ENCODE measurements around the gene PGK1. TPM values are rescaled to one million over a fixed set of nuclear protein-coding genes. Genes with fewer than 3 reads are reported as not detected.
A peak's percentile ranks its signal among the peaks of the same experiment; 100 is the strongest.

PGK1 gene
- total RNA-seq, 3 donors from 2014 or later (not counting 1 experiment from before 2014, with no cell fraction given): 200 to 205 (median 203) TPM

DNA sequence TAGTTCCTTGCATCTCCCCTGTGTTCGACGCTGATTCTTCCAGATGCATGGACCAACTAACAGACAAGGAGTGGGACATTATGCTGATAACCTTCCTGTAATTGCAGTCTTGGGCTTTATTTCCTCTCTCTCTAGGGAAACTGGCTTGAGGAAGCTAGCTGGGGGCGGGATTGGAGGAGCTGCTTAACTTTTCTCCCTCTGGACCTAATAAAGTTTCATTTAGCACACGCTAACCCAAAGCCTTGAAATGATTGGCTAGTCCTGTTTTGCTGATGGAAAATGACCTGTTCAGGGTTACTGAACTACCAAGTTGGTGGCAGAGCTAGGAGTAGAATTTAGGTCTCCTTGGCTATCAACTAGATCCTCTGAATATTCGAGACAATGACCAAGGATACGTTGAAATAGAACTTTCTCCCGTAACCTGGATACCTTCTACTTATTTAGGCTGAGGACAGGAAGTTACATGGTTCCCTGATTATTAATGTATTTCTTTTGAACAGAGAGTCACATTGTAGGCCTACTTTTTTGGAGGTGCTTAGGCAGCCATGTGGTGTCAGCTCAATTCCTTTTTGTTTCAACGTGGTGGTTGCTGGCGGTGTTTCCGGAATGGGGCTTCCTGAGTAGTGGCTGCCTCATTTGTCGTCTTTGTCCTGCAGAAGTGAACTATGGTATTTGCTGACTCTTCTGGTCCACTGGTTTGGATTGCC lies 2.0 kb downstream of the PGK1 start:
- H3K4me1 Mint-ChIP-seq: peaks cover 41 to 45% of the 10 kb centered on the region in 2 donors
- no peaks in the 10 kb centered on the region for H3K36me3 ChIP-seq (ENCODE audit: control insufficient read depth, insufficient read depth, low read length)
- H3K27me3 ChIP-seq (ENCODE audit: control insufficient read depth, insufficient read depth, low read length): no peaks in the 10 kb centered on the region
- H3K36me3 Mint-ChIP-seq: no peaks in the 10 kb centered on the region
- H3K9me3 Mint-ChIP-seq: no peaks in the 10 kb centered on the region
- peak overlapping the region; percentile 87 to 91 for H3K27ac Mint-ChIP-seq
- H3K27me3 Mint-ChIP-seq (ENCODE audit: low read depth in 2 of 2): no peaks in the 10 kb centered on the region
- intact Hi-C loops (cut with micrococcal nuclease): no loop called here
- peak overlapping the region; percentile 88 for H3K4me3 Mint-ChIP-seq
- peaks cover 18% of the 10 kb centered on the region for H3K4me1 ChIP-seq (ENCODE audit: control insufficient read depth, insufficient read depth, low read length)
- peak in 1 of 2 donors; percentile 59 for DNase-seq
- no peaks in the 10 kb centered on the region for H3K9me3 ChIP-seq (ENCODE audit: control insufficient read depth, insufficient read depth, low read length)
- no peak for TF ChIP-seq CTCF (IDR thresholded peaks at IDR 0.05)
- H3K4me3 ChIP-seq (ENCODE audit: low read length): no peak overlapping the region
- peak overlapping the region; percentile 95 for H3K27ac ChIP-seq (ENCODE audit: low read length)
- WGBS (ENCODE audit: insufficient coverage): 35% methylated on average over 7 of the region's 11 CpGs
- ATAC-seq: no peak

GRCh38 chrX:78106651-78106986 lies 2.6 kb downstream of the PGK1 start:
- Mint-ChIP-seq H3K9me3 (no peaks in the 10 kb centered on the region), H3K4me1 (peaks cover 41 to 45% of the 10 kb centered on the region in 2 donors), H3K27ac (peak overlapping the region; percentile 87 to 91), H3K4me3 (peak overlapping the region; percentile 88), H3K27me3 (ENCODE audit: low read depth in 2 of 2) (no peaks in the 10 kb centered on the region), H3K36me3 (no peaks in the 10 kb centered on the region)
- no peak for ATAC-seq
- no peak for DNase-seq
- Histone ChIP-seq H3K36me3 (ENCODE audit: control insufficient read depth, insufficient read depth, low read length) (peaks cover 2% of the 10 kb centered on the region), H3K4me1 (ENCODE audit: control insufficient read depth, insufficient read depth, low read length) (peaks cover 18% of the 10 kb centered on the region), H3K4me3 (ENCODE audit: low read length) (no peak overlapping the region), H3K27me3 (ENCODE audit: control insufficient read depth, insufficient read depth, low read length) (no peaks in the 10 kb centered on the region), H3K27ac (ENCODE audit: low read length) (peak overlapping the region; percentile 95), H3K9me3 (ENCODE audit: control insufficient read depth, insufficient read depth, low read length) (no peaks in the 10 kb centered on the region)
- intact Hi-C loops (cut with micrococcal nuclease): no loop called here
- WGBS (ENCODE audit: insufficient coverage): 13% methylated on average over 1 of the region's 1 CpG
- no peak for TF ChIP-seq CTCF (IDR thresholded peaks at IDR 0.05)

- Mint-ChIP-seq H3K27ac (peak overlapping the region; percentile 57 to 72), H3K36me3 (no peaks in the 10 kb centered on the region), H3K4me3 (no peak overlapping the region), H3K27me3 (ENCODE audit: low read depth in 2 of 2) (no peaks in the 10 kb centered on the region), H3K9me3 (no peaks in the 10 kb centered on the region), H3K4me1 (peaks cover 41 to 45% of the 10 kb centered on the region in 2 donors)
- peaks cover 25% of the 10 kb centered on the region for H3K36me3 ChIP-seq (ENCODE audit: control insufficient read depth, insufficient read depth, low read length)
- no peaks in the 10 kb centered on the region for H3K27me3 ChIP-seq (ENCODE audit: control insufficient read depth, insufficient read depth, low read length)
- no peak for TF ChIP-seq CTCF (IDR thresholded peaks at IDR 0.05)
- H3K9me3 ChIP-seq (ENCODE audit: control insufficient read depth, insufficient read depth, low read length): no peaks in the 10 kb centered on the region
- no peak overlapping the region for H3K27ac ChIP-seq (ENCODE audit: low read length)
- H3K4me3 ChIP-seq (ENCODE audit: low read length): no peak overlapping the region
- ATAC-seq: peak in 1 of 3 donors; percentile 30
- peaks cover 9% of the 10 kb centered on the region for H3K4me1 ChIP-seq (ENCODE audit: control insufficient read depth, insufficient read depth, low read length)
- no CpG with 5 or more reads among the region's 2 CpGs for WGBS (ENCODE audit: insufficient coverage)
- no peak for DNase-seq
- intact Hi-C loops (cut with micrococcal nuclease): no loop called here
These were observed 5.4 kb downstream of the PGK1 start for GRCh38 chrX:78109458-78109857.
